ENCODE results near the gene CRTC3. TPM values are rescaled to one million over a fixed set of nuclear protein-coding genes. Genes with fewer than 3 reads are reported as not detected.

CRTC3 gene
- total and polyA plus RNA-seq, 2 donors (not counting 3 experiments of a cell fraction or from before 2014, with no cell fraction given) = 16.2 to 26.4 TPM

- TF ChIP-seq EZH2 (IDR thresholded peaks at IDR 0.05; ENCODE audit: borderline replicate concordance, low read depth, low read length, severe bottlenecking) = no peak
- no peak for TF ChIP-seq MYC (IDR thresholded peaks at IDR 0.05; ENCODE audit: low read depth, low read length)
- no peak for TF ChIP-seq POLR2A (IDR thresholded peaks at IDR 0.05; ENCODE audit: low read depth, low read length)
- no peak for TF ChIP-seq POLR2AphosphoS5 (IDR thresholded peaks at IDR 0.05; ENCODE audit: insufficient read depth, low read depth, low read length)
- TF ChIP-seq CTCF (IDR thresholded peaks at IDR 0.05; ENCODE audit: extremely low read depth in 1 of 2, insufficient read depth in 1 of 2, low read depth in 1 of 2, low read length in 2 of 2) = no peak
- TF ChIP-seq MAX (IDR thresholded peaks at IDR 0.05; ENCODE audit: insufficient read depth, insufficient read length) = no peak
- TF ChIP-seq FOS (IDR thresholded peaks at IDR 0.05; ENCODE audit: borderline replicate concordance, insufficient read depth, low read length) = no peak
- TF ChIP-seq JUN (IDR thresholded peaks at IDR 0.05; ENCODE audit: borderline replicate concordance, insufficient read depth, insufficient read length, low read depth) = no peak
- TF ChIP-seq GATA2 (IDR thresholded peaks at IDR 0.05; ENCODE audit: insufficient read depth, insufficient read length, low read depth, low read length) = no peak
- DNase-seq (ENCODE audit: low read depth, low spot score) (no peak), FAIRE-seq (no peak)
- POLR2A ChIA-PET = no interaction called here
- Histone ChIP-seq H3K4me3 (replicated peaks in 1 of 3; ENCODE audit: insufficient read depth in 1 of 3, low read depth in 1 of 3, low read length in 3 of 3) (no peak overlapping the region), H3K4me2 (ENCODE audit: insufficient read depth, low read length) (no peak overlapping the region), H4K20me1 (replicated peaks; ENCODE audit: control insufficient read depth, extremely low read depth, insufficient read depth, low read length) (no peaks in the 10 kb centered on the region), H3K9me1 (replicated peaks; ENCODE audit: control insufficient read depth, extremely low read depth, insufficient read depth, low read length) (no peaks in the 10 kb centered on the region), H3K9ac (replicated peaks; ENCODE audit: extremely low read depth, insufficient read depth, low read length) (no peak overlapping the region), H3K27me3 (ENCODE audit: control insufficient read depth in 2 of 2, insufficient read depth in 2 of 2, low read length in 2 of 2) (no peaks in the 10 kb centered on the region), H3K9me3 (replicated peaks; ENCODE audit: control insufficient read depth, insufficient read depth, low read length) (no peaks in the 10 kb centered on the region), H3K27ac (ENCODE audit: insufficient read depth, low read depth, low read length) (no peak overlapping the region), H3K4me1 (ENCODE audit: control insufficient read depth, extremely low read depth, insufficient read depth, low read length) (peaks cover 9% of the 10 kb centered on the region), H2AFZ (ENCODE audit: low read depth, low read length) (no peak overlapping the region), H3K36me3 (ENCODE audit: control insufficient read depth in 2 of 2, extremely low read depth in 1 of 2, insufficient read depth in 2 of 2, low read length in 2 of 2) (no peaks in the 10 kb centered on the region), H3K79me2 (ENCODE audit: control insufficient read depth, insufficient read depth, low read length) (no peaks in the 10 kb centered on the region)
- dilution Hi-C loops (cut with MboI; ENCODE audit: extremely low pct_ligation_motif_present, low sequenced_read_pairs) = no loop called here
- intact Hi-C loops (cut with micrococcal nuclease) = no loop called here
- CTCF ChIA-PET = interaction anchor here (0.5 to 1.2 kb wide), 3 partner anchors 11 to 979 kb away, joined by 3 to 4 read pairs (median 3); no protein-coding TSS in a partner anchor
- BruUV-seq (replicated peaks) = no TSS peak
Measured at GRCh38 chr15:90592131-90592881, 62.6 kb downstream of the CRTC3 start.
